Keratinocyte (primary cell): ENCODE measurements around the gene UPB1. TPM values are rescaled to one million over a fixed set of nuclear protein-coding genes. Genes with fewer than 3 reads are reported as not detected.

Source experiments
- DNase-seq: peaks from one replicate; pipeline ENCODE4 v3.0.0-alpha.2; 2011; ENCODE audit warnings: low read depth, missing footprints, low spot score
- FAIRE-seq: peaks from 2 replicates; lab custom pipeline; 2011; peaks lifted over from hg19 to GRCh38; lab: Jason Lieb, UNC
- H2AFZ ChIP-seq: 2 replicates; pipeline ENCODE4 v1.6.0; 2012; ENCODE audit warnings: low read length, control low read depth, inconsistent platforms; ENCODE audit not compliant: control insufficient read depth
- H3K27ac ChIP-seq: 2 replicates; pipeline ENCODE4 v1.5.1; 2011; ENCODE audit warnings: low read length; ENCODE audit not compliant: control insufficient read depth, insufficient read depth
- H3K27me3 ChIP-seq: 3 replicates; pipeline ENCODE4 v1.6.0; 2011; ENCODE audit warnings: low read length; ENCODE audit not compliant: control insufficient read depth, insufficient read depth; ENCODE audit errors: extremely low read depth
- H3K36me3 ChIP-seq, 2 experiments: 2 replicates in 1 of 2; 3 replicates in 1 of 2; pipeline ENCODE4 v1.5.1; 2011; ENCODE audit warnings: low read length in 2 of 2, mild to moderate bottlenecking in 1 of 2; ENCODE audit not compliant: control insufficient read depth in 2 of 2, insufficient read depth in 2 of 2; ENCODE audit errors: extremely low read depth in 1 of 2
- H3K4me1 ChIP-seq: 3 replicates; pipeline ENCODE4 v1.5.1; 2011; ENCODE audit warnings: low read length; ENCODE audit not compliant: control insufficient read depth, insufficient read depth; ENCODE audit errors: extremely low read depth
- H3K4me2 ChIP-seq: 3 replicates; pipeline ENCODE4 v1.6.0; 2011; ENCODE audit warnings: low read depth, low read length; ENCODE audit not compliant: control insufficient read depth, insufficient read depth; ENCODE audit errors: extremely low read depth
- H3K4me3 ChIP-seq, 3 experiments: fragments of 200-600 bp in 1 of 3; sonication (generic) in 1 of 3; 2 replicates in 2 of 3; 3 replicates in 1 of 3; pipeline ENCODE4 v1.5.1; 2011 to 2016; ENCODE audit warnings: low read length in 3 of 3, mild to moderate bottlenecking in 3 of 3, control low read depth in 2 of 3, inconsistent platforms in 1 of 3, low read depth in 1 of 3, mixed read lengths in 1 of 3, mixed run types in 1 of 3, moderate library complexity in 1 of 3; ENCODE audit not compliant: control insufficient read depth in 2 of 3, insufficient read depth in 2 of 3; ENCODE audit errors: extremely low read depth in 1 of 3
- H3K79me2 ChIP-seq: 2 replicates; pipeline ENCODE4 v1.6.0; 2012; ENCODE audit warnings: low read length; ENCODE audit not compliant: control insufficient read depth, insufficient read depth
- H3K9ac ChIP-seq: 3 replicates; pipeline ENCODE4 v1.6.0; 2011; ENCODE audit warnings: low read length; ENCODE audit not compliant: control insufficient read depth, insufficient read depth; ENCODE audit errors: extremely low read depth
- H3K9me1 ChIP-seq: 3 replicates; pipeline ENCODE4 v1.6.0; 2011; ENCODE audit warnings: low read length; ENCODE audit not compliant: control insufficient read depth, insufficient read depth; ENCODE audit errors: extremely low read depth
- H3K9me3 ChIP-seq: 2 replicates; pipeline ENCODE4 v1.5.1; 2012; ENCODE audit warnings: low read depth, low read length; ENCODE audit not compliant: control insufficient read depth
- H4K20me1 ChIP-seq: 3 replicates; pipeline ENCODE4 v1.6.0; 2011; ENCODE audit warnings: low read length; ENCODE audit not compliant: control insufficient read depth, insufficient read depth; ENCODE audit errors: extremely low read depth
- CTCF ChIP-seq, 3 experiments: IDR thresholded peaks in 1 of 3; conservative IDR thresholded peaks in 1 of 3; optimal IDR thresholded peaks in 1 of 3; 2 replicates in 2 of 3; 3 replicates in 1 of 3; pipeline versions ENCODE3 to v1.5.1; 2011; ENCODE audit warnings: low read length in 3 of 3, mild to moderate bottlenecking in 3 of 3, moderate library complexity in 2 of 3, control low read depth in 1 of 3, inconsistent platforms in 1 of 3; ENCODE audit not compliant: insufficient read depth in 2 of 3; ENCODE audit errors: extremely low read depth in 1 of 3
- EZH2 ChIP-seq: IDR thresholded peaks from one replicate; pipeline ENCODE4 v1.6.1; 2012; ENCODE audit warnings: inconsistent platforms, mild to moderate bottlenecking, low read length, moderate library complexity
- dilution Hi-C: fragments of 300-500 bp; cut with MboI; formaldehyde crosslinking; loops from one replicate; pipeline ENCODE4 v1.7.0; 2020; ENCODE audit warnings: low sequenced_read_pairs; ENCODE audit not compliant: extremely low pct_ligation_motif_present
- polyA minus RNA-seq, 3 experiments: library from RNA; depleted of rRNA, polyadenylated mRNA; stranded (reverse); fragments of >200 nt; gene quantifications; 1 replicate in 1 of 3; 2 replicates in 1 of 3; 3 replicates in 1 of 3; pipeline ENCODE4 v1.2.3, GENCODE V29; 2011
- polyA plus RNA-seq, 5 experiments: library from polyadenylated mRNA; depleted of rRNA in 3 of 5; stranded (reverse) in 3 of 5; stranded (forward) in 1 of 5; unstranded in 1 of 5; fragments of >200 nt; gene quantifications; 1 replicate in 1 of 5; 2 replicates in 3 of 5; 3 replicates in 1 of 5; pipeline versions ENCODE4 v1.2.1 to v1.2.3, GENCODE V29; 2011 to 2012; ENCODE audit warnings: missing spikeins in 2 of 5, low read depth in 1 of 5, low replicate concordance in 1 of 5

Gene UPB1
- polyA plus RNA-seq (0.03 TPM in 1 of 3 replicates, not detected in the others), polyA minus RNA-seq (not detected in 3 replicates)
- not detected for polyA plus RNA-seq (2011; ENCODE audit: low read depth)
- polyA plus RNA-seq (2011; cell fraction: cytosol; rRNA removed) = not detected in 2 replicates
- polyA plus RNA-seq (2011; cell fraction: nucleus; rRNA removed) = not detected in 2 replicates
- polyA plus RNA-seq (2012; ENCODE audit: low replicate concordance) = not detected in 2 replicates
- polyA minus RNA-seq (2011; cell fraction: cytosol; rRNA and poly(A)+ RNA removed) = not detected
- not detected in 2 replicates for polyA minus RNA-seq (2011; cell fraction: nucleus; rRNA and poly(A)+ RNA removed)

DNA sequence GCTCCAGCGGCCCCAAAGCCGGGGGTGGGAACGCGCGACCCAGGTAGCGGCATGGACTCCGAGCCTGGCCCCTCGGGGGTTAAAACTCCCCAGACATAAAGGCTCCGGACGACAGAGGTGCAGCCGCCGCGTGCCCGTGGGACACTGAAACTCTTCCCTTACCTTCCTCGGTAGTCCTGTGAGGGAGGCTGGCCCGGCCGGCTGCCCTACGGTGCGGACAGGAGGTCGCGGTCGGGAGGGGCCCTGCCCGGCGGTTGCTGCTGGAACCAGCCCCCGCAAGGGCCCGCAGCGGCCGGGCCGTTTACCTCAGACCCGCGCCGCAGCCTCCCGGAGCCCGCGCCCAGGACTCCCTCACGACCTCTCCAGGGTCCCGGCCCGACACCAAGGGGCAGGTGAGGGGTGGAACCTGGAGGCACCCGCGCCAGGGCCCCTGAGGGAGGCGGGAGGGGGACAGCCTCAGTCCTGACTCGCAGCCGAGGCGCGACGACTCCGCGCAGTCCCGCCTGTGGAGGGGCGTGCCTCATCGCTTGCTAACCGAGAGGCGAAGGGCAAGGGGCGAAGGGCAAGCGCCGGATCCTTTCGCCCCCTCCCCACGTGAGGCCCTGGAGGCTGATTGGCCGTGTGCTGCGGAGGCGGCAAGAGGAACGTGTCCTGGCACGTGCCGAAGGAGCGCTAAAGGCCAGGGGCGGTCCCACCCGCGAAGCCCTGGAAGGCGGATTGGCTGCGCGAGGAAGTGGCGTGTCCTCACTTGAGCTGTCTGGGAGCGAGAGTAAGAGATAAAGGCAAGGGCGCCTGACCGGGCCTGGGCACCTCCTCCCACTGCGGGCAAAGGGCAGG lies at the start of gene UPB1:
TSS of gene UPB1 (plus strand) at position 805 of the 837 bp plus-strand sequence. CDS start 72 bp downstream, outside the sequence.
- Histone ChIP-seq H3K9me3 (peaks cover 2% of the 10 kb centered on the region), H3K36me3 (no peaks in the 10 kb centered on the region), H3K79me2 (no peaks in the 10 kb centered on the region), H3K27ac (no peak within 1 kb of the TSS), H3K27me3 (peaks cover 27% of the 10 kb centered on the region), H3K4me3 (peak within 1 kb of the TSS in 2 of 3 experiments; percentile 9 to 29), H2AFZ (peak within 1 kb of the TSS; percentile 56), H3K9me1 (no peaks in the 10 kb centered on the region), H4K20me1 (no peaks in the 10 kb centered on the region), H3K9ac (no peak within 1 kb of the TSS), H3K4me2 (peak within 1 kb of the TSS; percentile 48), H3K4me1 (peaks cover 5% of the 10 kb centered on the region)
- TF ChIP-seq CTCF (optimal IDR thresholded peaks at IDR 0.05 in 1 of 3, IDR thresholded peaks at IDR 0.05 in 1 of 3, conservative IDR thresholded peaks at IDR 0.05 in 1 of 3; ENCODE audit: extremely low read depth in 1 of 3, insufficient read depth in 2 of 3, low read length in 3 of 3) (no peak), EZH2 (peak; percentile 33)
- FAIRE-seq = no peak
- no peak for DNase-seq
- dilution Hi-C loops = no loop called here

DNA sequence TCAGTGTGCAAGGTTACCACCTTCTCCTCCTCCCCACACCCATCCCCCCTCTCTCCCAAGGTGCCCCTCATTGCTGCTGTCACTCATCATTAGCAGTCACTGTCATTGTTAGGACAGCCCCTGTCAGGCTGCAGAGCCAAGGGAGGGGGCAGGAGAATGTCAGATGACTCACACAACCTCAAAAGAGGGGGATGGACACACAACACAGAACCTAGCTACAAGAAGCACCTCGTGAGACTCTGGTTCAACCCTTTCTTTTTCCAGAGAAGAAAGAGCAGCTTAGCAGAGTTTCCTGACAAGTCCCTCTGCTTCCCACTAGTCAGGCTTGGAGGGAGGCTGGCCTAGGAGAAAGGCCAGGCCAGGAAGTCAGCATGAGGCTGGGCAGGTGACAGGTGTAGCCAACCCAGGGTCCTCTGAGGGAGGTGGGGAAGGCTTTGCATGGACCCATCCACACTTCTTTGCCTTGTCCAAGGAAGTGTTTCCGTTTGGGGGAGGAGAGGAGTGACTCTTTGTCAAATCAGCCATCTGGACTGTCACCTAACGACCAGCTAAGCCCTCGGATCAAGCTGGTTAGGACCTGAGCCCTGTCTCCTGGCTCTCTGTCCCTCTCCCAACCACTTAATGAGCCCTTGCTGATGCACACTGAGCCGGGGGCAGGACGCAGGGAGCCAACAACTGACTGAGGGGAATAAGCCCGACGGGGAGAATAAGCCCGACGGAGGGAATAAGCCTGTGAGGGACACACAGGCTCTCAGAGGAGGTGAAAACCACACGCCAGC lies 49.5 kb upstream of the UPB1 start:
- no peak overlapping the region for H3K27ac ChIP-seq
- H4K20me1 ChIP-seq = no peaks in the 10 kb centered on the region
- no peaks in the 10 kb centered on the region for H3K4me1 ChIP-seq
- no peak overlapping the region for H3K4me2 ChIP-seq
- DNase-seq (no peak), FAIRE-seq (no peak)
- H3K9ac ChIP-seq = no peak overlapping the region
- H3K36me3 ChIP-seq = no peaks in the 10 kb centered on the region
- no peaks in the 10 kb centered on the region for H3K9me1 ChIP-seq
- dilution Hi-C loops = no loop called here
- H3K27me3 ChIP-seq = no peaks in the 10 kb centered on the region
- H3K4me3 ChIP-seq = no peak overlapping the region
- TF ChIP-seq CTCF (optimal IDR thresholded peaks at IDR 0.05 in 1 of 3, IDR thresholded peaks at IDR 0.05 in 1 of 3, conservative IDR thresholded peaks at IDR 0.05 in 1 of 3; ENCODE audit: extremely low read depth in 1 of 3, insufficient read depth in 2 of 3, low read length in 3 of 3) (no peak), EZH2 (no peak)
- no peaks in the 10 kb centered on the region for H3K79me2 ChIP-seq
- H3K9me3 ChIP-seq = no peaks in the 10 kb centered on the region
- no peak overlapping the region for H2AFZ ChIP-seq
